GM21390 (cell line): ENCODE measurements around the gene ABT1.
"Not testable (repeated sequence)": the region's sequence is repeated elsewhere in the genome, so short reads cannot be mapped to it uniquely, and the experiment has no call there.

Experiments used
- ATAC-seq: cut with Tn5 transposase; IDR thresholded peaks from one replicate; pipeline ENCODE4 v1.9.1; 2021; ENCODE audit not compliant: unreplicated experiment

Gene ABT1

DNA sequence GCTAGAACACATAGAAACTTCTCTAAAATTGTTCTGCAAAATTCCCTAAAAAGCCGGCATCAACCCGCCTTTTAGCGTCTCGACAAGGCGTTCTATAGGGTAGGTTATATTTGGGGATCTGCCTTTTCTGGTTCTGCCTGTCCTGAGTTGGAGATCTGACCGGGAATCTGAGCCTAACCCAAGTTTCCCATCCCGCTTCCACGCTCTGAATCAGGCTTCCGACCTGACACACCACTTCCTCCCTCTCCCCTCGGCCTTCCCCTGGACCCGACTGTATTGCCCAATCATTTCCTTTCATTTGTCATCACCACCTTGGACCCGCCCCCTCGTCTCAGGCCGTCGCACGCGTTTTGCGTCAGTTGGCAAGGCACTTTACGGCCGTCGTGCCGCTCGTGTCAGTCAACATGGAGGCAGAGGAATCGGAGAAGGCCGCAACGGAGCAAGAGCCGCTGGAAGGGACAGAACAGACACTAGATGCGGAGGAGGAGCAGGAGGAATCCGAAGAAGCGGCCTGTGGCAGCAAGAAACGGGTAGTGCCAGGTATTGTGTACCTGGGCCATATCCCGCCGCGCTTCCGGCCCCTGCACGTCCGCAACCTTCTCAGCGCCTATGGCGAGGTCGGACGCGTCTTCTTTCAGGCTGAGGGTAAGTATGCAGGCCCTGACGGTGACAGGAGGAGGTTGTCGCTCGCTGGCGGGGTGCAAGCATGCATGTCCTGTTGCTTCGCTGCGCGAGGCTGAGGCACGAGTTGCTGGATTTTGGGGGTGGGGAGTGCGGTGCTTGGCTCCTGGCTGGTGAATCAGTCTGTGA lies at the start of gene ABT1:
TSS of gene ABT1 (plus strand) at position 375 of the 810 bp plus-strand sequence. CDS start at position 405, 30 bp downstream.
- peak; percentile 78 for ATAC-seq

DNA sequence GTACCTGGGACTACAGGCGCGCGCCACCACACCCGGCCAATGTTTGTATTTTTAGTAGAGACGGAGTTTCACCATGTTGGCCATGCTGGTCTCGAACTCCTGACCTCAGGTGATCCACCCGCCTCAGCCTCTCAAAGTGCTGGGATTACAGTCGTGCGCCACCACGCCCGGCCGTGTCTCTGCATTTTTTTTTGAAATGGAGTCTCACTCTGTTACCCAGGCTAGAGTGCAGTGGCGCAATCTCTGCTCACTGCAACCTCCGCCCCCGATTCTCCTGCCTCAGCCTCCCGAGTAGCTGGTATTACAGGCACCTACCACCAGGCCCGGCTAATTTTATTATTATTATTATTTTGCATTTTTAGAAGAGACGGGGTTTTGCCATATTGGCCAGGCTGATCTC lies 49.4 kb upstream of the ABT1 start:
- not testable (repeated sequence) for ATAC-seq

DNA sequence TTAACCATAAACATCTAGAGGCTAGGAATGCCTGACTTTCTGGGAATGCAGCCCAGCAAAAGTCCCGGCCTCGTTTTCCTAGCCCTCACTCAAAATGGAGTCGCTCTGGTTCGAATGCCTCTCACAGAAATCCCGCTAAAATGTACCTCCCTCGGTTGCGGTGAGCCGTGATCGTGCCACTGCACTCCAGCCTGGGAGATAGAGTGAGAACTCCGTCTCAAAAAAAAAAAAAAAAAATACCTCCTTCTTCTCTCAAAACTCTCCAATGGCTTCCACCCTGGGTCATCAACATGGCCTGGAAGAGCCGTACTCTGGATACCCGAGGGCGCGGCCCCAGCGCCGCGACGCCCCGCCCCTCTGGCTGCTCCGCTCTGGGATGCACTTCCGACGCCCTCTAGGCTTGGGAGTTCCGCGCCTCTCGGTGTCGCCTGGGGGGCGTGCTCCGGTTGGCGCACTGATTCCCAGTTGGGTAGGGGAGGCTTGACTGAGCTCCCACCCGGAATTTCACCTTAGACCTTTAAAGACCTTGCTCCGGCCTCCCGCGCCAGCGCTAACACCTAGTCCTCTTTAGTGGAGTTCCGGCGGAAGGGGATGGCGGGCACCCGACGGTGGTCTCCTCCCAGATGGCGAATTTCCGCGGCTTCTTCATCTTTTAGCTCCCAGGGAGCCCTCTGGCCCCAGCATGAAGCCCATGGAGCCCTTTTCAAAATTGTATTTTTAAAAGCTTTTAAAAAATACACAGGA lies 46.3 kb upstream of the ABT1 start:
- ATAC-seq, result peak; percentile 44

DNA sequence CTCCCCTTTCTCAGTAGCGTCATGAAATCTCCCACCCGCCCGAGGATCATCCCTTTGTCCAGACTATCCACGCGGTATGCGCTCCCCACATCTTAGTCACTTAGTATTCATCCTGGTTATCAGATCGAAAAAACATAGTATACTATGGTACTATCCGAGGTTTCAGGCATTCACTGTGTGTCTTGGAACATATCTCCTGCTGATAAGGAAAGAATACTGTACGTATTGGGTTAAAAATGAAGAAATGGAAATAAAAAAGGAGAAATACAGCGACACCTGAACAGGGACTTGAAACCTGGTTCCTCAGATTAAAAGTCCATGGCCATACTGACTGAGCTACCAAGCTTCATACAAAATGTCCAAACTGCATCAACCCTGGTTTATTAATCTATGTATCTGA lies 44.5 kb upstream of the ABT1 start:
- ATAC-seq, result no peak

DNA sequence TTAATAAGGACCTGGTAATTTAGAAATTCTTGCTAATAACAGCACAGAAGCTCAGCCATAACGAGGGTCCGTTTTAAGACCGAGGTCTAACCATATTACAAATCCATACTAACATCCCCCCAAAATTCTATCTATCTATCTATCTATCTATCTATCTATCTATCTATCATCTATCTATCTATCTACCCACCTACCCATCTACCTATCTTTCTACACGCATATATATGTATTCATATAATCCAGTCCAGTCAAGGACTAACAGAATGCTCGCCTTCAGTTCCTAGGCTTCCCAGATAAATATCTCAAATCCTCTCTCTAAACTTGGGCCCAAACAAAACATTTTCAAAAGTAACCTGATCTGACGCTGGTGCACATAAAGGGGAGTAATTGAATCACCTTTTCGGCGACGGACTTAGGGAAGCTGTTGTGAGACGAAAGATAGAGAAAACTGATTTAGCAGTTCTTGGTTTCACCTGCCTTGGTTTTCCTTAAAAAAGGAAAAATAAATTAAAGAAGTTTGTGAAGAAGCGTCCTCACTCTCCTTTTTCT lies 44.0 kb upstream of the ABT1 start:
- ATAC-seq, result no peak

DNA sequence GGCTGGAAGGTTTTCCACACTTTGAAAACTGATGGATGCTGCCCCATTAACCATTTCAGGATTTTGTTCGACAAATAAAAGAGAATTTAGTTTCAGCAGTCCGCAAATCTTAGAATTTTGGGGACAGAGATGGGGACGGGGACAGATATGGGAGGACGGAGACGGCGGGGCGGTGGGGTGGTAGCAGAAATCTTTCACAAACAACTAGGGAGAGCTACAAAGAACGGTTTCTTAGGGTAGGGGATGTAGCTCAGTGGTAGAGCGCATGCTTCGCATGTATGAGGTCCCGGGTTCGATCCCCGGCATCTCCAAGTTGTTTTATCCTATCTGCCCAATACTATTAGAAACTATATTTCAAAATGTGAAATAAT lies 43.5 kb upstream of the ABT1 start:
- ATAC-seq, result peak; percentile 45

DNA sequence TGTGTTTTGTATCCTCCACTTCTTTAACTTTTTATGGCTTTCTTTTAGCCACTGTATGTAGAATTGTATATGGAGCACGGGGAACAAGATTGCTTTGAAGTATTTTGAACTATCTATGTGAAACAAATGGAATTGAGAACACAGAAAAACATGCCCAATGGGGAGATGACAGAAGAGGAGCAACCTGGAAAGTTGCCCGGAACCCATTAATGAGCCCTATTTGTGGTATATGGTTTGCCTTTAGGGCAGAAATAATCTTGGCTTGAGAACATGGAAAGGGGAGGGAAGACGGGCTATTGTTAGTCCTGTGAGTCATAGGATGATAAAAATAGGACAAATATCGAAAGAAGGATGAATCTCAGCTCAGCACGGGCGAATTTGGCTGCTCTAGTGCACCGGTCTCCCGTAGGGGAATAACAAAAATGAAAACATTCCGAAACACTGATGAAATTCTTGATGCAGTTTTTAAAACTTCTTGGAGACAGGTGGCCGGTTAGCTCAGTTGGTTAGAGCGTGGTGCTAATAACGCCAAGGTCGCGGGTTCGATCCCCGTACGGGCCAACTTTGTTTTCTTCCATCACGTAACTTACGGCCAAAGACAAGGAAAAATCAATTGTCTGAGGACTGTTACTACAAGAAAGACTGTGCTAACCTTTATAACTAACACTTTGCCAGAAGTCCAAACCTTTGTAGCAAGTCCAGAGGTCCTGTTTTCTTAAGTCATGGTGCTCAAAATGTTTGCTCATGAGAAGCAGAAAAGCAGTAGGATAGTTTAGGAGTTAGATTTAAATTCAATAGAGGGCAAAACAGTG lies 42.9 kb upstream of the ABT1 start:
- ATAC-seq, result no peak

DNA sequence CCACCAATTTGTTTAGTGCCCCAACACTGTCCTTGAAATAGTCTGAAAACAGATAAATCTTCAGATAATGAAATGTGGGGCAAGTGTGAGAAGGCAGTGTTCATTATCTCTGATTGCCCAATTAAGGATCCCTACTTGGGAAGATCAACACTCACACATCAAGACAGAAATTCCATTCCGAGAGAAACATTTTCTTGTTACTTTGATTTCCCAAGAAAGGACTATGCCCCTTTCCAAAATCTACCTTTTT lies 42.4 kb upstream of the ABT1 start:
- no peak for ATAC-seq

DNA sequence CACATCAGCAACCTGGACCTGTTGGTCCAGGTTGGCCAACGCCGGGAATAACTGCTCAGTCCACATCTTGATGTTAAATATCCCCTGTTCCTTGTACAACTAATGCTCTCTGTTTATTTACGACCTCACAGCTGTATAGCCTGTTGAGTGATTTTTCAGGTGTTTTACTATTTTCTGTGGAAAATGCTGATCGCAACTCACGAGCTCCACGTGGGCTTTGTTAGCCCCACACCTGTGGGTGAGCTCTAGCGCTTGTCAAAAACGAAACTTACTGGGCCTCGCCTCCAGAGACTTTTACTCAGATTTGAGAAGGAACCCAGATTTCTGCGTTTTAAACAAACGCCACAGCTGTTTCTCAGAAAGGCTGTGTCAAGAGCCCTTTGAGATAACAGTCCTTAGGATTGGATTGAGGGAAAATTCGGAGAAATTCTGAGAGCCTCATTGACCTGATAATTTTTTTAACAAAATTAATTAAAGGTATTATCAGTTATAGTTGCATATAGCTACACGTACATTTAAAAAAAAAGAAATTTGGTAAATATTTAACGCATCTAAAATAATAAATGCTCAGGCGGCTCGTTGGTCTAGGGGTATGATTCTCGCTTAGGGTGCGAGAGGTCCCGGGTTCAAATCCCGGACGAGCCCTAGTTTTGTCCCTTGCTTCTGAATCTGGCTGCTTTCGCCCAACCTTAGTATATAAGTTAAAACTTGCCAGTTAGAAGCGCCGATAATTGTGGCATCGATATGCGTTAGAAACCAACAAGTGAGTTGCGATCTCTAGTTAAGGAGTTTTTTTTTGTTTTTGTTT lies 41.9 kb upstream of the ABT1 start:
- ATAC-seq, result no peak

DNA sequence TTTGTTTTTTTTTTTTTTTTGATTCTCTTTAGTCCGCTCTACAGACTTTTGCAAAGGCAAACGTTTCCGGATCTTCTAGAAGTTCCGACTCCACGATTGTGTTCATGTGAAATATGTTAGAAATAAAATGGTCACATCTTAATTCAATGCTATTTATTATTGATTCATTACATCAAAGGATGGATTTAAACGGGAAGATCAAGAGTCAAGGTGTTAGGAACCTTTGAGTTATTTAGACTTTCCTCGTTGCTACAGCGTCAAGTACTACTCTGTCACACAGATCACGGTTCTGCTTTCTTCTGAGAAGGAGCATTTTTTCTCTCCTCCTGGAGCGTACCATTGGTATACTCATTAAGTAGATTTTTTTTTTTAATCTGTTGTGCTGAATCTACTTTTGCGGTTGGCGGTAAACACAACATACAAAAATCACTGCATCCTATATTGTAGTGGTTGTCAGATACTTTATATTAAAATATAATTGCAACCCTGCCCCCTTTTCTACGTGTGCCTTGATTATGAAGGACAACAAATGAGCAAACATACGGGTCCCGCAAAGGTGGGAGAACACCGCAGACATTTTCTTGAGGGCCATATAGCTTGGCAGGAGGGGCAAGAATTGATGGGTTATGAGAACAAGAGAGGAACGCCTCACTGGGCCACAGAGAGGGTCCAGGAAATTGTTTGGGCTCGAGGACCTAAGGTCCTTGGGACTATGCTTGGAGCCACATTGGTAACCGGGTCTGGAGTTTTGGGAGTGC lies 41.1 kb upstream of the ABT1 start:
- no peak for ATAC-seq

DNA sequence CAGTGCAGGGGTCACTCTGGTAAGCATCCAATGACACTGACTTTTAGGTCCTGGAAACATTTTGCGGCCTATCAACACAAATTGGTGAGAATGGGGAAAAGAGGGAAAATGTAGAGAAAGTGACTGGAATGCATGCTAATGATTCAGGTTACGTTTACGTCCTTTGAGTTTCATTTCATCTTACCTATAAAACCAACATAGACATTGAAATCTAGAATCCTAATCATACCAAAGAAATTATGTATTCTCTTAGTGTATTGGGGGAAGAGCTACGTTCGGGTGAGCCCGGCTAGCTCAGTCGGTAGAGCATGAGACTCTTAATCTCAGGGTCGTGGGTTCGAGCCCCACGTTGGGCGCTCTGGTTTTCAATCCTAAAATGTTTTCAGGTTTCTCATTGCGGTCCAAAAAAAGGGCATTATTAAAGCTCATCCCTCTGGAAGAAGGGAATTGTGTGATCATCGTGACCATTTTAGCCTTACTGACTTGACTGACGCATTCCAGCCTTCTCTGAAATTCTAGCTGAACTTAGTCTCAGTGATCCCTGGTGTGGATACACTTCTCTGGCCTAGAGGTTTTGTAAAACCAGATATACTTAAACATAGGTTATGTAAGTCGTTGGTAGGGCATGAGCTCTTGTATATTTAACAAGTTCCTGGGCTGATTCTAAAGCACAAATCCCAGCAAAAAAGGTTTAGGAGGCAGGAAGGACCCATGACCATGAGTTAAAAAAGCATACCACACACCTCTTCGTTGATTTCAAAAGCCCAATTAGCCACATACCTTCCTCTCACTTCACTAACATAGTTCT lies 40.3 kb upstream of the ABT1 start:
- no peak for ATAC-seq

DNA sequence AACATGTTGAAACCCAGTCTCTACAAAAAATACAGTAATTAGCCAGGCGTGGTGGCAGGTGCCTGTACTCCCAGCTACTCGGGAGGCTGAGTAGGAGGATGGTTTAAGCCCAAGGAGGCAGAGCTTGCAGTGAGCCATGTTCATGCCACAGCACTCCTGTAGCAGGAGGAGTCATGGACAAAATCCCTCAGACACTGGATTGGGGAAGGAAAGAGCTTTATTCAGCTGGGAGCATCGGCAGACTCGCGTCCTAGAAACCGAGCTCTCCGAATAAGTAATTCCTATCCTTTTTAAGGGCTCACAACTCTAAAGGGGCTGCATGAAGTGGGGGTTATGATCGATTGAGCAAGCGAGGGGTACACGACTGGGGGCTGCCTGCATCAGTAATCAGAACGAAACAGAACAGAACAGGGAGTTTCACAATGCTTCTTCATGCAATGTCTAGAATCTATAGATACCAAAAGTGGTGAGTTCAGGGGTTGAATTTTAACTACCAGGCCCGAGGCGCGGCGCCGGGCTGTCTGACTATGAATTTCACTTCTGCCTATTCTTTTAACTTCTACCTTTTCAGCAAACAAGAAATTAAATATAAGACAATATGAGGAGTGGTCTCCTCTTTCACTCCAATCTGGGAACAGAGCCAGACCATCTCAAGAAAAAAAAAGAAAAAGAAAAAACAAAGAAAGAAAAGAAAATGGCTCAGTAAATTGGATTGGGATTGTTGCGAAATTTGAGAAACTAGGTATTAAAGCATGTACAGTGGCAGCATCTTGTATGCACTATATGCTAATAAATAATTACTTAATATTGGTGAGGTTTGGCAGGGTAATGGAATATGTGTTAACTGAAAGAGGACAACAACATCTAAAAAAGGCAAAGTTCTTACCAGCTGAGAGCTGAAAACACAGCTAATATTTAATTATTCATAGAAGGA lies 35.0 kb upstream of the ABT1 start:
- ATAC-seq, result no peak

DNA sequence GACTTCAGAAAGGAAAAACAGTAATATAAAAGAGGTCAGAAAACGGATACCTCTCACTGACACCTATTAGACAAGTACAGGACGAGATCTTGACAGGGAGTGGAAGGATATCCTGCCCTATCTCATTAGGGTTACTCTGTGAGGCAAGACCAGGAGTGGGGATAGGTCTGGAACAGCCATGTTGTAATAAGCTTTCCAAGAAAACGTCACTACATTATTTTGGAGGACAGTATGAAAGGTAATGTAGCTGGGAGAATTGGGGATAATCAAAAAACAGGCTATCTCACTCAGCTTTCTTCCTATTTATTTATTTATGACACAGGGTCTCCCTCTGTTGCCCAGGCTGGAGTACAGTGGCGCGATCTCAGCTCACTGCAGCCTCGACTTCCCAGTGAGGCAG lies 33.3 kb upstream of the ABT1 start:
- ATAC-seq, result no peak

DNA sequence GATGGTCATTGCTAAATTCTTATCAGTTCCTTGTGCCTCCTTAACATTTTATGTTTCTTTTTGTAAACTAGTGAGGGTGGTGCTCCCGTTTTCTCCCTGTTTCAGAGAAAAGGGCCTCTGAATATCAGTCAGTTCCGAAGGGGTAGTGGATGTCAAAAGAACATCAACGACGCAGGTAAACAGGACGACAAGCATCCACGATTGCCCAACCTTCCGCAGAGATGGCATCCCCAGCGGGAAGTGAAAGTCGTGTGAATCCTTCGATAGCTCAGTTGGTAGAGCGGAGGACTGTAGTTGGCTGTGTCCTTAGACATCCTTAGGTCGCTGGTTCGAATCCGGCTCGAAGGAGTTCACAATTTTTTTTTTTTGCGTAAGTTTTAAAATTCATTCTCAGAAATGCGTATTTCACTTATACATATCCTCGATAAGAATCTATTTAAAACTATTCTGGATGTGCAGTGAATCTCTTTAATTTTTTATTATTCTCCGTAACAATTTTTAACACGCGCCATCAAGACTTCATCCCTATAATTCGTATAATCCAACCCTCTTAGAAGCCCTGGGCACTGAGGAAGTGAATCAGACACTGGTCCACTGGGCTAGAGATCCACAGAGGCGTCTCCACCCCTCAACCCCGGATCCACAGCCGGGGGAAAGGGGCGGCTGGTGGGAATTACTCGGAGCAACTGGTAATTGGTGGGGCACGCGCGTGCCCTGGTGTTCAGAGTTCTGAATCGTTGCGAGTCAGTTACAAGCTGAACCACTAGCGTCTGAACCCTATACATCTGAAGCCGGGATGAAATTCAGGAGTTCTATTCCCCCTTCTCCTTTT lies 27.9 kb upstream of the ABT1 start:
- ATAC-seq, result peak; percentile 69

DNA sequence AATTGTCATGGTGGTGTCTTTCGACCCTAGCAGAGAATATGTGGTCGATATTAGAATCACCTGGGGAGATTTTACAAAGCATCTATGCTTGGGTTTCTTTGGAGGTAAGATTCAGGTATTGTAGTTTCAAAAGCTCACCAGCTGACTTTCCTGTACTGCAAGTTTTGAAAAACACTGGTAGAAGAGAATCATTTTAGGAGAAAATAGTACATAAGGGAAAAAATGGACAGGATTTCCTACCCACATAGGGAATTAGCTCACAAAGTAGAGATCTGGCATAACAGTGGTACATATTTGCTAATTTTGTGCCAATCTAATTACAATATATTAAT lies 27.4 kb upstream of the ABT1 start:
- ATAC-seq, result peak; percentile 7

DNA sequence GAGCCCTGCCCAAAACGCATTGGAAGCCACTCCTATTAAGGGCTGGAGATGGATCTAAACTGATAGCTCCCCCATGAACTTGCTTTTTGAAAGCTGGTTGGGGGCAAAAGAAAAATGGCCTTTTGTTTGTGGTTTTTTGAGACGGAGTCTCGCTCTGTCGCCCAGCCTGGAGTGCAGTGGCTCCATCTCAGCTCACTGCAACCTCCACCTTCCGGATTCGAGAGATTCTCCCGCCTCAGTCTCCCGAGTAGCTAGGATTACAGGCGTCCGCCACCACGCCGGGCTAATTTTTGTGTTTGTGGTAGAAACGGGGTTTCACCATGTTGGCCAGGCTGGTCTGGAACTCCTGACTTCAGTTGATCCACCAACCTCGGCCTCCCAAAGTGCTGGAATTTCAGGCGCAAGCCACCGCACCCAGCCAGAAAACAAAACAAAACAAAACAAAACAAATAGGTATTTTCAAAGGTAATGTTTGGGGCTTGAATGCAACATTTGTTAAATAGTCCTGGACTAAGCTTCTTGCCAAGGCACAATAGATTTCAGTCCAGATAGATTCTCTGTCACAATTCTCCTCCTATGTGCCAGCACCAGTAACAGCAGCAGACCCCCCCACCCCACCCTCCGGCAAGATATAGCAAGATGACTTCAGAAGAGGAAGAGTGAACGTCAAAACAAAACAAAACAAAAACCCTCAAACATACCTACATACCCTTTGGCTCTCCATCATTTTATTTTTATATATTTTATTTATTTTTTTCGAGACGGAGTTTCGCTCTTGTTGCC lies 26.5 kb upstream of the ABT1 start:
- ATAC-seq, result no peak
